GM13977 (cell line): ENCODE results near the gene HDGFL2.
A peak's percentile ranks its signal among the peaks of the same experiment; 100 is the strongest.
"Not testable (repeated sequence)": the region's sequence is repeated elsewhere in the genome, so short reads cannot be mapped to it uniquely, and the experiment has no call there.

Experiments used
- DNase-seq: peaks from one replicate; pipeline ENCODE4 v3.0.0; 2012; ENCODE audit warnings: low spot score
- in situ Hi-C: fragments of 300-500 bp; cut with MboI; formaldehyde crosslinking; loops from one replicate; pipeline ENCODE4 v1.12.0; 2022; ENCODE audit warnings: low sequenced_read_pairs, low pct_unique_long_range_greater_than_20kb, mixed read lengths, inconsistent platforms; ENCODE audit not compliant: unreplicated experiment
- TF ChIP-seq, protein P1 (sequence below): IDR thresholded peaks from 2 replicates; pipeline ENCODE4 v1.5.1; 2012; ENCODE audit warnings: mild to moderate bottlenecking, control low read depth; ENCODE audit not compliant: insufficient read depth; ENCODE audit errors: extremely low read depth, missing control alignments

The HDGFL2 gene

DNA sequence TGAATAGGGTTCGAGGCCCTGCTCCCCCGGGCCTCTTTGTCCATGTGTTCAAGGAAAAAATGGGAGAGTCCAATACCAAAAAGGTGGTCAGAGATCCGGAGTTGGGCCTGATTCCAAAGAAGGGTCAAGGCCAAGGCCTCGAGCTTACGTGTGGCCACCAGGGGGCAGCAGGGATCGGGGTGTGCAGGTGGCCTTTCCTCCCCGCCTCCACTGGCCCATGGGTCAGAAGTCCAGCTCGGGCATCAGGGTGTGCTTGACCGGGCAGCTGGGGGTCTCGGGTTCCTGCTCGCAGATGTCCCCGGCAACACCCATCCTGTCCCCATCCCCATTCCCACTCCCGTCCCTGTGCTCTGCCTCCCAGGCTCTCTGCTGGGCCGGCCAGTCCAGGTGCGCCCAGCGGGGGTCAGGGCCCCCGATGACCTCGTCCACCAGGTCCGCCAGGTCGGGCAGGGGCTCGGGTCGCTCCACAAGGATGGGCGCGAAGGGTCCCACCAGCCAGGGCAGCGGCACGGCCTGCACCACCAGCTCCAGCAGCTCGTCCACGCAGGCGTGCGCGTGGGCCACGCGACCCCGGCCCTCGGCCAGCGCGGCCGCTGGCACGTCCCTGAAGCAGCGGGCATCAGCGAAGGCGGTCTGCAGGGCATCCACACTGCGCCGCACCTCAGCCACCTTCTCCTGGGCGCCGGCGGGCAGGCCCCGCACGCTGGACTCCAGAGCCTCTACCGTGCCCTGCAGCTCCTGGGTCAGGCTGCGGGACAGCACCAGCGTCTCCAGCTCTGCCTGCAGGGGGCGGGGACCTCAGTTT is 51.4 kb downstream of the HDGFL2 start:
- TF ChIP-seq, protein P1, sequence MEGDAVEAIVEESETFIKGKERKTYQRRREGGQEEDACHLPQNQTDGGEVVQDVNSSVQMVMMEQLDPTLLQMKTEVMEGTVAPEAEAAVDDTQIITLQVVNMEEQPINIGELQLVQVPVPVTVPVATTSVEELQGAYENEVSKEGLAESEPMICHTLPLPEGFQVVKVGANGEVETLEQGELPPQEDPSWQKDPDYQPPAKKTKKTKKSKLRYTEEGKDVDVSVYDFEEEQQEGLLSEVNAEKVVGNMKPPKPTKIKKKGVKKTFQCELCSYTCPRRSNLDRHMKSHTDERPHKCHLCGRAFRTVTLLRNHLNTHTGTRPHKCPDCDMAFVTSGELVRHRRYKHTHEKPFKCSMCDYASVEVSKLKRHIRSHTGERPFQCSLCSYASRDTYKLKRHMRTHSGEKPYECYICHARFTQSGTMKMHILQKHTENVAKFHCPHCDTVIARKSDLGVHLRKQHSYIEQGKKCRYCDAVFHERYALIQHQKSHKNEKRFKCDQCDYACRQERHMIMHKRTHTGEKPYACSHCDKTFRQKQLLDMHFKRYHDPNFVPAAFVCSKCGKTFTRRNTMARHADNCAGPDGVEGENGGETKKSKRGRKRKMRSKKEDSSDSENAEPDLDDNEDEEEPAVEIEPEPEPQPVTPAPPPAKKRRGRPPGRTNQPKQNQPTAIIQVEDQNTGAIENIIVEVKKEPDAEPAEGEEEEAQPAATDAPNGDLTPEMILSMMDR = peak; percentile 83
- DNase-seq = peak; percentile 76
- in situ Hi-C loops = loop anchor here (10.0 kb wide), 1 partner anchor 249 kb away; the partner anchor contains the start of gene SHD

DNA sequence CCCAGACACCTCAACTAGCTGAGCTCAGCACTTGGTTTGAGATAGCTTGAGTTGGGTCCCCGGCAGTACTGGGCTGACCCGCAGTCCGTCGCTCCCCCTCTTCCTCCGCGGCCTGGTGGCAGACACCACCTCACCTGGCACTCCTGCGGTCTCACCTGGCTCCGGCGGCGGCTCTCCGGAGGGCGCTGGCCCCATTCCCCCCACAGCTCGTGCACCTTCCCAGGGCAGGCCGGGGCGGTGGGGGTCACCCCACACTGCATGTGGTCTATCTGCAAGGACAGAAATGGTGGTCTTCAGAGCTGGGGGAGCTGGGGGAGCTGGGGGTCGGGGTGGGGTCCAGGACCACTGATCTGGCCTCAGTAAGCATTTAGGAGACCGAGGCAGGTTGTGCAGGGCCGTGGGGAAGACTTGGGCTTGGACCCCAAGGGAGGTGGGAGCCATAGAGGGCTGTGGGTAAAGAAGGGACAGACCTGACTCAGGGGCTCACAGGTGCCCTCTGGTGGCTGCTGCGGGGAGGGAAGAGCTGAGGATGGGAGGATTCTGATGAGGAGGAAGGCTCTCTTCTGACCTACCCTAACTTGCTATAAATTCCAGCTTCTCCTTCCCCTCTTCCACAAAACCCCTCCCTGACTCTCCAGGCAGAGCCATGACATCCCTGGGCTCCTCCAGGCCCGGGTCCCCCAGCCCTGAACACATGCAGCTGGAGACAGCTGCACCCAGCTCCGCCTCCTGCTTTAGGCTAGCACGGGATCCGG is 52.9 kb downstream of the HDGFL2 start:
- peak; percentile 84 for DNase-seq

DNA sequence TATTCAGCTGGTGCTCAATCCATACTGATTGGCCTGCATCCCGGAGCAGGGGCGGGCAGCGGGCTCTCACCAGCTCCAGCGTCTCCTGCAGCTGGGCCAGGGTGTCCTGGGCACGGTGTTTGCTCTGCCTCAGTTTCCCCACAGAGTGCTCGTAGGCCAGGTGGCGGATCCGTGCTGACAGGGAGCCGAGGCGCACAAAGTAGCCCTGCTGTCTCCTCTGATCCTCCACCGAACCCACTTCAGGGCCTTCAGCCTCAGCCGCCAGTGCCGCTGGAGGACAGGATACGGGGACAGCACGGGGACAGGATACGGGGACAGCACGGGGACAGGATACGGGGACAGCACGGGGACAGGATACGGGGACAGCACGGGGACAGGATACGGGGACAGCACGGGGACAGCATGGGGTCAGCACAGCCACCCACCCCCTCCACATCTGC is 53.5 kb downstream of the HDGFL2 start:
- in situ Hi-C loops = loop anchor here (10.0 kb wide), 1 partner anchor 251 kb away; the partner anchor contains the start of gene SHD

More for the DNA sequence above, 52.9 kb downstream of the HDGFL2 start:
- in situ Hi-C loops = loop anchor here (10.0 kb wide), 1 partner anchor 250 kb away; the partner anchor contains the start of gene SHD
- TF ChIP-seq, protein P1 = peak; percentile 83

DNA sequence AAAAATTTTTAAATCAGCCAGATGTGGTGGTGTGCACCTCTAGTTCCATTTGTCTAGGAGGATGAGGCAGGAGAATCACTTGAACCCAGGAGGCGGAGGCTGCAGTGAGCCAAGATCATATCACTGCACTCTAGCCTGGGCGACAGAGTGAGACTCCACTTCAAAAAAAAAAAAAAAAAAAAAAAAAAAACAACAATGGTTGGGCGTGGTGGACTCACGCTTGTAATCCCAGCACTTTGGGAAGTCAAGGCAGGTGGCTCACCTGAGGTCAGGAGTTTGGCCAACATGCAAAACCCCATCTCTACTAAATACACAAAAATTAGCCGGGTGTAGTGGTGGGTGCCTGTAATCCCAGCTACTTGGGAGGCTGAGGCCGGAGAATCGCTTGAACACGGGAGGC is 55.3 kb downstream of the HDGFL2 start:
- not testable (repeated sequence) for DNase-seq
- in situ Hi-C loops = loop anchor here (10.0 kb wide), 1 partner anchor 253 kb away; the partner anchor contains the start of gene SHD

More for the DNA sequence above, 53.5 kb downstream of the HDGFL2 start:
- TF ChIP-seq, protein P1 = no peak
- no peak for DNase-seq

DNA sequence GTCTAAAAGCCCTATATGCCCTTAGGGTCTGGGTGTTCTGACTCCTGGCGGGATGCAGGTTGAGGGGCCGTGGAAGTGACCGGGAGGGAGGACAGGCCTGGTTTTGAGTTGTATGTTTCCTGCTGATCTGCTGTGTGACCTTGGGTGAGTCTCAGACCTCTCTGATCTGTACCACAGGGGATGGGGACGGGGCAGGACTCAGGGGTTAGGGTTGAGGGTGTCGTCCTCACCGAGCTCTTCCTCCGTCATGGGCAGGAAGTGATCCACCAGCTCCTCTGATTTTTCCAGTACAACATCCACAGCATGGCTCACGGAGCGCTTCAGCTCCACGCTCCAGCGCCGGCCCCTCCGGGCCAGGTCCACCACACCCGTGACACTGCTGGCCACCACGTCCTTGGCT is 56.7 kb downstream of the HDGFL2 start:
- in situ Hi-C loops = loop anchor here (10.0 kb wide), 1 partner anchor 254 kb away; the partner anchor contains the start of gene SHD
- TF ChIP-seq, protein P1 = no peak
- DNase-seq = no peak

DNA sequence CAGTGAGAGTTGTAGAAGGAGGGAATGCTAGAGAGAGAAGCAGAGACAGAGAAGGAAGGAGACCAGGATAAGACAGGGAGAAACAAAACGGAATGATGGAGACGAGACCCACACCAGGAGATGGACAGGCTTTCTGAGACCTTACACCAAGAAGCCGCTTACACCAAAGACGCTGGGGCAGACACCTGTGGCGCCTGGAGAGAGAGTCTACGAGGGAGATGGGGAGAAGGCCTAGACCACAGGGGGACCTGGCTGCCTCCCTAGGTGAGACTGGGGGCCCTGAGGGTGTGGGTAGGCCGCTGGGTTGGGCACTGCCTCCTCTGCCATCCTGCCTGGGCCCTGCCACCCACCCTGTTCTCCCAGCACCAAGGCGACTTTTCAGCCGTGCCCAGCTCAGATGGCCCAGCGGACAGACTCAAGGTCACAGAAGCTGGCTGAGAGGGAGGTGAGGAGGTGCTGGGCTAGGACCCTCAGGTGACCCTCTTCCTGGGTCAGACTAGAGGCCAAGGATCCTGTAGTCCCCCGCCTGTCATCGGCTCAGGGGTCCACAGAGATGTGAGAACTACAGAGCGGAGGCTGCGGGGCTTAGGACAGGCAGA is 57.9 kb downstream of the HDGFL2 start:
- DNase-seq = no peak
- TF ChIP-seq, protein P1 = no peak
- in situ Hi-C loops = loop anchor here (10.0 kb wide), 1 partner anchor 255 kb away; the partner anchor contains the start of gene SHD
